GM19238 (cell line): ENCODE measurements around the gene TPSAB1.
"Not testable (repeated sequence)": the region's sequence is repeated elsewhere in the genome, so short reads cannot be mapped to it uniquely, and the experiment has no call there.

Experiments
- DNase-seq: peaks from one replicate; pipeline ENCODE4 v3.0.0; 2011; ENCODE audit warnings: low spot score; ENCODE audit not compliant: insufficient read length

The TPSAB1 gene

DNA sequence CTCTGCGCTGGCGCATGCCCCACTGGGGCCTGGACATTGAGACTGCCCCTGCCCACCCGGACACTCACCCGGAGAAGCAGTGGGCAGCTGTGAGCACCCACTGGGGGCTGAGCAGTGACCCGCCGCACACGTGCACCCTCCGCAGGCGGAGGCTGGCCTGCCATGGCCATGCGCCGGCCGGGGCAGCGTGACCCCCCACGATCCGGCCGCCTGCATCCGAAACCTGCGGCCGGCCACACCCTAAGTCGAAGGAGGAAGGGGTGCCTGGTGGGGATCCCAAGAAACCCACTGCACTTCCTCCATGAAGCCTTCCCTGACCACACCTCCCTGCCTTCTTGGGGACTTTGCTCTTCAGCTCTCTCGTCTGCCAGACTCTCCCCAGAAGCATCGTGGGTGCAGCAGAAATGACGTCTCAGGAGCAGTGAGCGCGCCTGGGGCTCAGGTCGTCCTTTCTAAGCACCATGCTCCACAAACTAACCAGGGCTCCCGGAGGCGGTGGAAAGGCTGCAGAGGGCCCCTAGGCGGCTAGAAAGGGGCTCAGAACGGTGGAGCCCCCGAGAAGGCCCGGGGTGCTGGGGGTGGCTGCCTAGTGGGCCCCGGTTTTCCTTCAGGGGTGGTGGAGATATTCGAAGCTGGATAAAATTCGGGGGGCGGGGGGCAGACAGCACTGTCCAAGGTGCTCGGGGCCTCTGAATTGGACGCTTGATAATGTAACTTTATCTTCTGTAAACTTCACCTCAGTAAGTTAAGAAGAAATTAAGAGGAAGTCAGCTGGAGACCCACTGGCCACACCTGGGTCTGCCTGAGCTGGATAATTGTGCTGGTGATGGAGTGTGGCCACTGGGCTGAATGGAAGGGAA lies 16.9 kb upstream of the TPSAB1 start:
- DNase-seq: no peak

DNA sequence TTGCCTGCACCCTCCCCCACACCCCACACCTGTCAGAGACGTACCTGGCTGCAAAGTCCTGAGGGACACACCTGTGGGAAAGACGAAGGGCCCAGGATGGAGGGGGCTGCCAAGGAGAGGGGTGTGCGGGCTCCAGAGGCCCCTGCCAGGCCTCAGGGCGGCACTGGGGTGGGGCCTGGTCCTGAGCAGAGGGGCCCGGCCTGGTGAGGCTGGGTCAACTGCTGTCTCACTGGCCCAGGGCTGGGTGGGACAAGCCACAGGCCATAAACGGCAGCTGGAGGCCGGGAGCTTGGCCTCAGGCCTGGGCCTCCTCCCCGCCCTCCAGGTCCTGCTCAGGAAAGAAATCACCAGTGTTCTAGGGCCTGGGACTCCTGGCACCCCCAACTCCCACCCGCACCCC lies 15.9 kb upstream of the TPSAB1 start:
- no peak for DNase-seq

DNA sequence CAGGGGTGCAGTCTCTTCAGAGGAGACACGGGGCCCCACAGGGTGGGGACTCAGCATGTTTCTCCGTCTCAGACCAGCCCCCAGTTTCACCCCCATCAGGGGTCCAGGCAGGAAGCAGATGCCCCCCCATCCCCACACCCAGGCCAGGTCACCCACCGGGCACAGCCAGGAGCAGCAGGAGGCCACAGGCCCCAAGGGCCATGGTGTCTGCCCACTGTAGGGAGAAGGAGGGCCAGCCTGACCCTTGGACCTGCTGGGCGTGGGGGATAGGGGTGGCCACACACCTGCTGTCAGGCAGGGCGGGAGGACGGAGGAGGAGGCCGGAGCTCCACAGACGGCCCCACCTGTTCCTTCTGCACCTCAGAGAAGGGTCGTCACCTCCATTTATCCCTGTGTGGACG lies 15.5 kb upstream of the TPSAB1 start, which contains the start of gene TPSG1:
Gene TPSG1 (minus strand): TSS at position 218 of the 401 bp plus-strand sequence. CDS start 16 bp downstream, at position 202.
- DNase-seq: no peak

DNA sequence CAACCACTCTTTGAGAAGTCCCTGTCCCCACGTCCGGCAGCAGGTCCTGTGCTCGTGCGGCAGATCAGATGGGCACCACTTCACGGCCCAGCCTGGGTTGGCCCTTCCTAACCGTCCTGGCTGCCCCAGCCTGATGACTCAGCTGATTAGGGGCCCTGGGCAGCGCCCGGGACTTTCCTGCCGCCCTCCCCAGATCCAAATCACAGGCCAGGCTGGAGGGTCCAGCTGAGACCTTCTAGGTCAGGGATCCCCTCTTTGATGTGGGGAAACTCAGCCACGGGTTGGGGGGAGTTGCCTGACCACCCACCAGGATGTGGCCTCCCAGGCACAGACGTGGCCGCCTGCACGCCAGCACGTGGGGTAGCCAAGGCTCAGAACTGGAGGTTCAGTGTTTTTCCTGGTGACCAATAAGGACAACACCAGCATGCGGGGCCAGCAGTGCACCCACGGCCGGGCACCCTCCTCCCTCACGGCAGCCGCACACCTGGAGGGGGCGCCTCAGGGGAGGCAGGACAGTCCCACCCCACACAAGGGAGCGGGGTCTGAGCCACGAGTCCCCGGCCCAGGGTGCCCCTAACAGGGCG lies 14.7 kb upstream of the TPSAB1 start:
- DNase-seq: not testable (repeated sequence)

DNA sequence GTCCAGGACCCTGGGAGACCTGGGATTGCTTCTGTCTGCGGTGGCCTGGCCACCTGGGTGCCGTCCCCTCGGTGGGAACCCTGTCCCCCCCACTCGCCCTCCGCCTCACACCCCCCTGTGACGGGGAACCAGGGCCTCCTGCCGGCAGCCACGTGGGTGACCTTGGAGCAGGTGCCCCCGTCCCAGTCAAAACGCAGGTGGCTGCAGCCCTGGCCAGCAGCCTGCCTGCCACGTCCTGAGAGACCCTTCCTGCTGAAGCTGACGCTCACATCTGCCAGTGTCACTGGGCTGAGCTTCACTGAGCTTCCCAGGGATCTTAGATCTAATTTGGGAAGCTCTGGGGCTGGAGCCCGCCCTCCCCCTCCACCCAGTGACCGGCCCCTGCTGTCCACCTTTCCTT lies 13.8 kb upstream of the TPSAB1 start:
- not testable (repeated sequence) for DNase-seq

DNA sequence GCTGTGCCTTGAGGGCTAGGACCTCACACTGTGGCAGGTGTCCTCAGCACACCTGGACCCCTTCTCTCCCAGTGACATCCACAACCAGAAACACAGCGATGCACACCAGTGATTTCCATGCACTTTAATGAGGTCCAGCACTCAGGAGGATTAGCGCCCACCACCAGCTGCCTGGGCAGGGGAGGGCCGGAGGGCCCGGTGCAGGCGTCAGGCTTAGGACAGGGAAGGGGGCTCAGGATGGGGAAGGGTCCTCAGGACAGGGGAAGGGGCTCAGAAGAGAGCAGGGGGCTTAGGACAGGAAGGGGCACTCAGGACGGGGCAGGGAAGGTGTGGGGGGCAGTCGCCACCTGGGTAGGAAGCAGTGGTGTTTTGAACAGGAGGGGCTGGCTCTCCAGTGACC lies 12.3 kb upstream of the TPSAB1 start:
- DNase-seq: not testable (repeated sequence)

DNA sequence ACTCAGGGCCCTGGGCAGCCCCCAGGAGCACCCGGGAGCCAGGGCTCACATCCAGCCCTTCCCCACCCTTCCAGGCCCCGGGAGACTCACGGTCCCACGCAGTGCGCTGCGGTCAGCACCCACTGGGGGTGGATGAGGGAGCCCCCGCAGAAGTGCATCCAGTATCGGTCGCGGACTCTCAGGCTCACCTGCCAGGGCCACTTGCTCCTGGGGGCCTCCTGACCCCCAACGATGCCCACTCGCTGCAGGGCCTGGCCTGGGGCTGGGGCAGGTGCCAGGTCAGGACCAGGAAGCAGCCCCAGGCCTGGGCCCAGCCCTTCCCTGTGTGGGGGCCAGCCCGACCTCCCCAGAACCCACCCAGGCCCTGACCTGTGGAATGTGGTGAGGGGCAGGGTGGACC lies 11.0 kb upstream of the TPSAB1 start:
- DNase-seq: not testable (repeated sequence)

DNA sequence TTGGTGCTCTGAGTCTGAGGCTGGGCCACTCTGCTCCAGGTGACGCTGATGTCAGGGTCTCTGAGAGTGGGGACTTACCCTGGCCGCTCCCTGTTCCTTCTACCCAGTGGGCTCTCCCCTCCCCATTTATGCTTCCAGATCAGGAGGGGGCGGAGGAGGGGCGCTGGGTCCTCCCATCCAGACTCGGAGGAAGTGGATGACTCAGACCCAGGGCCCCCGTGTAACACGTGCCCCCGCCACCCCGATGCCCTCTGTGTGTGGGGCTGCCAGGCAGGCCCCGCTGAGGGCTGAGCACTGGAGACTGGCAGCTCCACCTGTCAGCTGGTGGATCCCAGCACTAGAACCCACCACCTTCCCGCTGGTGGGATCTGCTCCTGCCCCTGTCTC lies 10.4 kb upstream of the TPSAB1 start, which contains the start of gene TPSB2:
Gene TPSB2 (minus strand): TSS at position 101 of the 387 bp plus-strand sequence. CDS start 233 bp downstream, outside the sequence.
- DNase-seq: not testable (repeated sequence)

DNA sequence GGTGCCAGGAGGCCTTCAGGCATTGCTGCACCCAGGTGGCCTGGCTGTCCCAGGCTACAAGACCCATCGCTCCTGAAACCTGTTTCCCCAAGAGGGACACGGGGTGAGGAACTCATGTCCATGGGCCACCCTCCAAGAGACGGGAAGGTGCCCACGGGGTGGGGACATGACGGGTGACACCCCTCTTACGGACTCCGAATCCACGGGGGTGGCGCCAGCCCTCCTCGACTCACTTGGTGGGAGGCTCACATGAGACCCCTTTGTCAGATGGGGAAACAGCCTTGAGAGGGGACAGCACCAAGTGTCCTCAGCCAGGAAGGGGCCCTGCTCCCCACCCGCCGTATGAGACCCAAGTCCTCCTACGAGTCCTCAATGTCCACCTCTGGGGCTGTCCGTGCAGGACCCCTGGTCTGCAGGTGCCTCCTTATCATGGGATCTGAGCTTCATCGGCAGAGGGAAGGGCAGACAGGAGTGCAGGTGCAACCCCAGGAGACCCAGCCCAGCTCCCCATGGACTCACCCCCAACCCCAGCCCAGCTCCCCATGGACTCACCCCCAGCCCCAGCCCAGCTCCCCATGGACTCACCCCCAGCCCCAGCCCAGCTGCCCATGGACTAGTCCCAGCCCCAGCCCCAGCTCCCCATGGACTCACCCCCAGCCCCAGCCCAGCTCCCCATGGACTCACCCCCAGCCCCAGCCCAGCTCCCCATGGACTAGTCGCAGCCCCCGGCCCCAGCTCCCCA lies 9.9 kb upstream of the TPSAB1 start:
- DNase-seq: not testable (repeated sequence)

DNA sequence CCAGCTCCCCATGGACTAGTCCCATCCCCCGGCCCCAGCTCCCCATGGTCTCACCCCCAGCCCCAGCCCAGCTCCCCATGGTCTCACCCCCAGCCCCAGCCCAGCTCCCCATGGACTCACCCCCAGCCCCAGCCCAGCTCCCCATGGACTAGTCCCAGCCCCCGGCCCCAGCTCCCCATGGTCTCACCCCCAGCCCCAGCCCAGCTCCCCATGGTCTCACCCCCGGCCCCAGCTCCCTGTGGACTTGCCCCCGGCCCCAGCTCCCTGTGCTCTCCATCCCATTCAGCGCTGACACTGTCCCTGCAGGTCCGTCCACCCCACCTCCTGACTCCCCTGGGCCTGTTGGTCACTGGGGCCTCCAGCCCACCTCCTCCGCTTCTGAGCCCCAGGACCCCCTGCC lies 9.2 kb upstream of the TPSAB1 start:
- not testable (repeated sequence) for DNase-seq

DNA sequence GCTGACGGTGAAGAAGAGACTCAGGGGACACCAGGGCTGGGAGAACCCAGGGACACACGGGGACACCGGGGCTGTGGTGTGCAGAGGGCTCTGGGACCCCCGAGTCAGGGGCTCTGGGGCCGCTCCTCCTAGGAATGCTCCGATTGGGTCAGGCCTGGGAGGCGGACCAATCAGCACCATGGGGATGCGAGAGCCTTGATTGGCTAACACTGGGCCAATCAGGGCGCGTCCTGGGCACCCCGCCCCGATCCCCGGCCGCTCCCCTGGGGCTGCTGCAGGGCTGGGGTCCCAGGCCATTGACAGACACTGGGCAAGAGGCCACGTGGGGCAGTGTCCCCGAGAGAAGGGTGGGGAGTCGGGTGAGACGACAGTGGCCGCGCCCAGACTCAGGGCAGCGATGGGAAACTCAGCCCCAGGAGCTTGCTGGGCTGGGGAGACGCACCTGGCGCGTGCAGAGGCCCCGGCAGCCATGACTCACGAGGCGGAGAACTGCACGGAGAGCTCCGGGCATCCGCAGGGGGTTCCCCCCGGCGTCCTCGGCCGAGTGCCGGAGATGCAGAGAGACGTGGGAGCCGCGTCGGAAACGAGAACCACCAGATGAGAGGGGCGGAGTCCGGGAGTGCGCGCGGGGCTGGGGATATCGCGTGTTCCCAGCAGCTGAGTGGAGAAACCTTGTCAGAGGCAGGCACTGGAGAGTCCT lies 8.3 kb upstream of the TPSAB1 start:
- DNase-seq: not testable (repeated sequence)

DNA sequence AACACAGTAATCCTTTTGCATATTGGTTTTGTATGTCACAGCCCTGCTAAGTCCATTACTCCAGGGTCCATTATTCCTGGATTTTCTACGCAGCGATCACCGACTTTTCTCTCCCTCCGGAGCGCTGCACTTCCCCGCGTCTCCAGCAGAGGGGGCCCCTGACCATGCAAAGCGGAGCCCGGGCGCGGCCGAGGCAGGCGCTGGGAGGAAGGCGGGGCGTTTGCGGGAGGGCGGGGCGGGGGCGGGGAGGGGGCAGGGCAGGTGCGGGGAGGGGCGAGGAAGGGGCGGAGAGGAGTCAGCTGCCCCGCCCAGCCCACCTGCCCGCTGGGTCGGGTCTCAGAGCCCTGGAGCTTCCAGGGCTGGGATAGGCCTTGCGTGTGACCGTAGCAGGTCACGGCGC lies 3.8 kb upstream of the TPSAB1 start:
- not testable (repeated sequence) for DNase-seq

DNA sequence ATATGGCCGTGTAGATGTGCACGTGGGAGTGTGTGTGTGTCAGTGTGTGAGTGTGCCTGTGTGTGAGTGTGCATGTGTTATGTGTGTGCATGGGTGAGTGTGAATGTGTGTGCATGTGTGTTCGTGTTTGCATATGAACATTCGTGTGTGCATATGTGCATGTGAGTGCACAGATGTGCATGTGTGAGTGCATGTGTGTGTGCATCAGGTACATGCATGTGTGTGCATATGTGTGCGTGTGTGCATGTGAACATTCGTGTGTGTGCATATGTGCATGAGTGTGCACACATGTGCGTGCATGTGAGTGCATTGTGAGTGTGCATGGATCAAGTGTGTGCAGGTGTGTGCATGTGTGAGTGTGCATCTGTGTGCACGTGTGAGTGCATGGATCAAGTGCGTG lies 2.5 kb upstream of the TPSAB1 start:
- DNase-seq: no peak

DNA sequence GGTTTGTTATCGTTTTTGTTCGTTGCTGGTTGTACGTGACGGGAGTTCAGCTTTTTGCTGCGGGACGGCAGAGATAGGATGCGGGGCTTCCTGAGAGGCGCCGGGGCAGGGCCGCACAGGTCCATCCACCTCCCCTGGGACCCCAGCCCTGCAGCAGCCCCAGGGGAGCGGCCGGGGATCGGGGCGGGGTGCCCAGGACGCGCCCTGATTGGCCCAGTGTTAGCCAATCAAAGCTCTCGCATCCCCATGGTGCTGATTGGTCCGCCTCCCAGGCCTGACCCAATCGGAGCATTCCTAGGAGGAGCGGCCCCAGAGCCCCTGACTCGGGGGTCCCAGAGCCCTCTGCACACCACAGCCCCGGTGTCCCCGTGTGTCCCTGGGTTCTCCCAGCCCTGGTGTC lies 1.6 kb upstream of the TPSAB1 start:
- DNase-seq: not testable (repeated sequence)

DNA sequence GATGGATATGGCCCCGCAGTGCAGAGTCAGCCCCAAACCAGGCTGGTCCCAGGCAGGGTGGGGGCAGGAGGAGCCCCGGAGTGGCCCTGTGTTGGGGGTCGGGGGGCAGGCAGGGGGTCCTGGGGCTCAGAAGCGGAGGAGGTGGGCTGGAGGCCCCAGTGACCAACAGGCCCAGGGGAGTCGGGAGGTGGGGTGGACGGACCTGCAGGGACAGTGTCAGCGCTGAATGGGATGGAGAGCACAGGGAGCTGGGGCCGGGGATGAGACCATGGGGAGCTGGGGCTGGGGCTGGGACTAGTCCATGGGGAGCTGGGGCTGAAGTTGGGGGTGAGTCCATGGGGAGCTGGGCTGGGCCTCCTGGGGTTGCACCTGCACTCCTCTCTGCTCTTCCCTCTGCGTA lies 930 bp upstream of the TPSAB1 start:
- not testable (repeated sequence) for DNase-seq

DNA sequence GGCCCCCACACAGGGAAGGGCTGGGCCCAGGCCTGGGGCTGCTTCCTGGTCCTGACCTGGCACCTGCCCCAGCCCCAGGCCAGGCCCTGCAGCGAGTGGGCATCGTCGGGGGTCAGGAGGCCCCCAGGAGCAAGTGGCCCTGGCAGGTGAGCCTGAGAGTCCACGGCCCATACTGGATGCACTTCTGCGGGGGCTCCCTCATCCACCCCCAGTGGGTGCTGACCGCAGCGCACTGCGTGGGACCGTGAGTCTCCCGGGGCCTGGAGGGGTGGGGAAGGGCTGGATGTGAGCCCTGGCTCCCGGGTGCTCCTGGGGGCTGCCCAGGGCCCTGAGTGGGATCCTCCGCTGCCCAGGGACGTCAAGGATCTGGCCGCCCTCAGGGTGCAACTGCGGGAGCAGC lies 576 bp downstream of the TPSAB1 start:
- not testable (repeated sequence) for DNase-seq

DNA sequence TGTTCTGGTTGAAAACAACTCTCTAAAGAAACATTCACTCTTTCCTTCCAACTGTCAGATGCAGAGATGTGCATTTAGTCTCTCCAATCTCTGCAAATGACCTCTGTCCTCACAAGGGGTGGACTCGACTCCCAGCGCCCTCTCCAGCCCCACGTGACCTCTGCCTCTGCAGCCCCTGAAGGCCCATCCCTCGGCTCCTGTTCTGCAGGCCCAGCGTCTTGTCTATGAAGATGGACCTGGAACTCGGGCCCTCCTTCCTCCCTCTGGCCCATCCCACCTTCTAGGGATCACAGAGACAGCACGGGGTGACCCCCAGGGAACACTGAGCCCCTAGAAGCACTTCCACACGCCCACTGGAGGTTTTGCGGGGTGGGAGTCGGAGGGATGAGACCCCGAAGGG lies 2.9 kb downstream of the TPSAB1 start:
- DNase-seq: not testable (repeated sequence)

DNA sequence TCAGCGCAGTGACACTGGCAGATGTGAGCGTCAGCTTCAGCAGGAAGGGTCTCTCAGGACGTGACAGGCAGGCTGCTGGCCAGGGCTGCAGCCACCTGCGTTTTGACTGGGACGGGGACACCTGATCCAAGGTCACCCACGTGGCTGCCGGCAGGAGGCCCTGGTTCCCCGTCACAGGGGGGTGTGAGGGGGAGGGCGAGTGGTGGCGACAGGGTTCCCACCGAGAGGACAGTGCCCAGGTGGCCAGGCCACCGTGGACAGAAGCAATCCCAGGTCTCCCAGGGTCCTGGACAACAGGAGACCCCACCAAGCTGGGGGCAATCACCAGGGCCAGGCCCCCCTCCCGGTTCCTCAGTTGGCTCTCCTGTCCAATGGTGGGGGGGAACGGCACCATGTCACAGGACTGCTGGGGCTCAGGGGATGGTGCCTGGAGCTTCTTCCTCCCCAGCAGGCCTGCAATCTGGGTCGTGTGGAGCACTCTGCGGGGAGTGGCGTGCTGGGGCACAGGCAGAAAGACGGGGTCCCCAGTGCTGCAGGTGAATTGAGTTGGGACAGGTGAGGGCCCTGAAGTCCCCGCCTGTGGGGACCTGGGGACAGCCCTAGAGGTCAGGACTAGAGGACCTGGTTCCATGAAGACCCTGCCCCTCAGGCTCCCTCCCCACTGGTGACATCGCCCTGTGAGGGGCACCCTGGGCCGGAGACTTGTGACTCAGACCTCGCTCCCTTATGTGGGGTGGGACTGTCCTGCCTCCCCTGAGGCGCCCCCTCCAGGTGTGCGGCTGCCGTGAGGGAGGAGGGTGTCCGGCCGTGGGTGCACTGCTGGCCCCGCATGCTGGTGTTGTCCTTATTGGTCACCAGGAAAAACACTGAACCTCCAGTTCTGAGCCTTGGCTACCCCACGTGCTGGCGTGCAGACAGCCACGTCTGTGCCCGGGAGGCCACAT lies 3.7 kb downstream of the TPSAB1 start:
- DNase-seq: not testable (repeated sequence)

DNA sequence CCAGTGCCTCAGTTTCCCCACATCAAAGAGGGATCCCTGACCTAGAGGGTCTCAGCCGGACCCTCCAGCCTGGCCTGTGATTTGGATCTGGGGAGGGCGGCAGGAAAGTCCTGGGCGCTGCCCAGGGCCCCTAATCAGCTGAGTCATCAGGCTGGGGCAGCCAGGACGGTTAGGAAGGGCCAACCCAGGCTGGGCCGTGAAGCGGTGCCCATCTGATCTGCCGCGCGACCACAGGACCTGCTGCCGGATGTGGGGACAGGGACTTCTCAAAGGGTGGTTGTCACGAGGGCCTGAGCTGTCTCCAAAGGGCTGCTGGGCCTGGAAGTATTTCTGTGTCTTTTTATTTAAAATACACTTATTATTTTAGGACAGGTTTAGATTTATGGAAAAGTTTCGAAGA lies 4.4 kb downstream of the TPSAB1 start:
- DNase-seq: no peak

DNA sequence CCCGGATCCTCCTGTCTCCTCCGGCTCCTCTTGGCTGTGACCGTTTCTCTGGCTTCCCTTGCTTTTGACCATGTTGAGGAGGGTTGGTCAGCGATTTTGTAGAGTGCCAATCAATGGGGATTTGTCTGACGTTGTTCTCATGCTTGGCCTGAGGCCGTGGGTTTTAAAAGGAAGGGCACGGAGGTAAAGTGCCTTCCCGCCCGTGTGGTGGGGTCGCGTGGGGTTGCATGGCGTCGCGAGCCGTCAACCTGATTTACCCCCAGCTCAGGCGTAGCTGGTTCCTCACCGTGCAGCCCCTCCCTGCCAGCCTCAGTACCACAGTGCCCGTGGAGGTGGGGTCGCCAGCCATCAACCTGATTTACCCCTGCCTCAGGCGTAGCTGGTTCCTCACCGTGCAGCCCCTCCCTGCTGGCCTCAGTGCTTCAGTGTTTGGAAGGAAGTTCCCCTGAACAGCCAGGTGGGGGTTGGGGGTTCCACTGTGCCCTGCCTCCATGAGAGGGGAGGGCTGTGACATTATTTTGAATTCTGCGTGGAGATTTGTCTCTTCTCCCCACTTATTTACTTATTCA lies 5.0 kb downstream of the TPSAB1 start:
- DNase-seq: no peak
